Measurements from ENCODE around the gene CEACAM1. TPM values are rescaled to one million over a fixed set of nuclear protein-coding genes. Genes with fewer than 3 reads are reported as not detected.
"Not testable (repeated sequence)": the region's sequence is repeated elsewhere in the genome, so short reads cannot be mapped to it uniquely, and the experiment has no call there.

Gene CEACAM1
- total RNA-seq, 3 donors from 2014 or later, result 0.64 to 33.4 (median 12.3) TPM

- intact Hi-C loops (cut with DNase I; ENCODE audit: low total_unique reads), result no loop called here
Measured at GRCh38 chr19:42546831-42547500, 18.7 kb upstream of the CEACAM1 start.

GRCh38 chr19:42544146-42544545 lies 15.9 kb upstream of the CEACAM1 start:
- H3K27ac ChIP-seq, result no peak overlapping the region
- H3K4me1 ChIP-seq, result no peaks in the 10 kb centered on the region
- no peak overlapping the region for H3K4me3 ChIP-seq
- no peaks in the 10 kb centered on the region for H3K27me3 ChIP-seq
- DNase-seq (ENCODE audit: low spot score in 2 of 2), result no peak
- no peaks in the 10 kb centered on the region for H3K9me3 ChIP-seq
- intact Hi-C loops (cut with DNase I; ENCODE audit: low total_unique reads), result no loop called here
- TF ChIP-seq POLR2AphosphoS5 (IDR thresholded peaks at IDR 0.05) (no peak), POLR2A (IDR thresholded peaks at IDR 0.05) (no peak), CTCF (IDR thresholded peaks at IDR 0.05) (no peak)
- H3K36me3 ChIP-seq, result no peaks in the 10 kb centered on the region

More at GRCh38 chr19:42546831-42547500, 18.7 kb upstream of the CEACAM1 start:
- no peak for DNase-seq (ENCODE audit: low spot score in 2 of 2)
- no peak overlapping the region for H3K4me3 ChIP-seq
- no peaks in the 10 kb centered on the region for H3K36me3 ChIP-seq
- no peaks in the 10 kb centered on the region for H3K9me3 ChIP-seq
- no peak for TF ChIP-seq POLR2AphosphoS5 (IDR thresholded peaks at IDR 0.05)
- no peak for TF ChIP-seq POLR2A (IDR thresholded peaks at IDR 0.05)
- no peak for TF ChIP-seq CTCF (IDR thresholded peaks at IDR 0.05)
- no peaks in the 10 kb centered on the region for H3K27me3 ChIP-seq
- H3K27ac ChIP-seq, result no peak overlapping the region
- H3K4me1 ChIP-seq, result no peaks in the 10 kb centered on the region

GRCh38 chr19:42542791-42543190 lies 14.5 kb upstream of the CEACAM1 start:
- peak in 1 of 2 donors; percentile 28 for DNase-seq (ENCODE audit: low spot score in 2 of 2)
- H3K4me3 ChIP-seq, result no peak overlapping the region
- TF ChIP-seq CTCF (IDR thresholded peaks at IDR 0.05) (no peak), POLR2A (IDR thresholded peaks at IDR 0.05) (no peak), POLR2AphosphoS5 (IDR thresholded peaks at IDR 0.05) (no peak)
- H3K9me3 ChIP-seq, result no peaks in the 10 kb centered on the region
- H3K27me3 ChIP-seq, result no peaks in the 10 kb centered on the region
- H3K4me1 ChIP-seq, result no peaks in the 10 kb centered on the region
- H3K27ac ChIP-seq, result no peak overlapping the region
- no peaks in the 10 kb centered on the region for H3K36me3 ChIP-seq
- intact Hi-C loops (cut with DNase I; ENCODE audit: low total_unique reads), result no loop called here

GRCh38 chr19:42540071-42540553 lies 11.8 kb upstream of the CEACAM1 start:
- Histone ChIP-seq H3K4me3 (no peak overlapping the region), H3K27ac (no peak overlapping the region), H3K4me1 (no peaks in the 10 kb centered on the region), H3K9me3 (no peaks in the 10 kb centered on the region), H3K27me3 (no peaks in the 10 kb centered on the region), H3K36me3 (no peaks in the 10 kb centered on the region)
- no peak for TF ChIP-seq CTCF (IDR thresholded peaks at IDR 0.05)
- TF ChIP-seq POLR2A (IDR thresholded peaks at IDR 0.05), result no peak
- TF ChIP-seq POLR2AphosphoS5 (IDR thresholded peaks at IDR 0.05), result no peak
- peak in 1 of 2 donors; percentile 41 for DNase-seq (ENCODE audit: low spot score in 2 of 2)
- intact Hi-C loops (cut with DNase I; ENCODE audit: low total_unique reads), result no loop called here

- Histone ChIP-seq H3K27ac (peak overlapping the region in 1 of 2 donors; percentile 25), H3K4me1 (no peaks in the 10 kb centered on the region), H3K9me3 (no peaks in the 10 kb centered on the region), H3K4me3 (no peak overlapping the region), H3K36me3 (no peaks in the 10 kb centered on the region), H3K27me3 (no peaks in the 10 kb centered on the region)
- peak in 1 of 2 donors; percentile 28 for DNase-seq (ENCODE audit: low spot score in 2 of 2)
- intact Hi-C loops (cut with DNase I; ENCODE audit: low total_unique reads), result no loop called here
- TF ChIP-seq CTCF (IDR thresholded peaks at IDR 0.05) (no peak), POLR2AphosphoS5 (IDR thresholded peaks at IDR 0.05) (no peak), POLR2A (IDR thresholded peaks at IDR 0.05) (no peak)
Measured at GRCh38 chr19:42538841-42539709, 10.8 kb upstream of the CEACAM1 start.

GRCh38 chr19:42535276-42535675 lies 7.0 kb upstream of the CEACAM1 start:
- H3K27ac ChIP-seq; H3K9me3 ChIP-seq; H3K36me3 ChIP-seq; intact Hi-C loops (cut with DNase I; ENCODE audit: low total_unique reads); H3K4me3 ChIP-seq; H3K27me3 ChIP-seq; DNase-seq (ENCODE audit: low spot score in 2 of 2); H3K4me1 ChIP-seq: not testable (repeated sequence)

Measured in breast epithelium (tissue), 4 donors.